ENCODE measurements around the gene CD209.

CD209 gene

GRCh38 chr19:7709932-7710460 is 37.3 kb downstream of the CD209 start:
- DNase-seq (ENCODE audit: low read depth in 1 of 2, low spot score in 1 of 2): no peak

GRCh38 chr19:7706955-7707456 is 40.3 kb downstream of the CD209 start:
- no peak for DNase-seq (ENCODE audit: low read depth in 1 of 2, low spot score in 1 of 2)

- no peak for DNase-seq (ENCODE audit: low read depth in 1 of 2, low spot score in 1 of 2)
These were observed 41.0 kb downstream of the CD209 start for GRCh38 chr19:7706188-7706954.

DNA sequence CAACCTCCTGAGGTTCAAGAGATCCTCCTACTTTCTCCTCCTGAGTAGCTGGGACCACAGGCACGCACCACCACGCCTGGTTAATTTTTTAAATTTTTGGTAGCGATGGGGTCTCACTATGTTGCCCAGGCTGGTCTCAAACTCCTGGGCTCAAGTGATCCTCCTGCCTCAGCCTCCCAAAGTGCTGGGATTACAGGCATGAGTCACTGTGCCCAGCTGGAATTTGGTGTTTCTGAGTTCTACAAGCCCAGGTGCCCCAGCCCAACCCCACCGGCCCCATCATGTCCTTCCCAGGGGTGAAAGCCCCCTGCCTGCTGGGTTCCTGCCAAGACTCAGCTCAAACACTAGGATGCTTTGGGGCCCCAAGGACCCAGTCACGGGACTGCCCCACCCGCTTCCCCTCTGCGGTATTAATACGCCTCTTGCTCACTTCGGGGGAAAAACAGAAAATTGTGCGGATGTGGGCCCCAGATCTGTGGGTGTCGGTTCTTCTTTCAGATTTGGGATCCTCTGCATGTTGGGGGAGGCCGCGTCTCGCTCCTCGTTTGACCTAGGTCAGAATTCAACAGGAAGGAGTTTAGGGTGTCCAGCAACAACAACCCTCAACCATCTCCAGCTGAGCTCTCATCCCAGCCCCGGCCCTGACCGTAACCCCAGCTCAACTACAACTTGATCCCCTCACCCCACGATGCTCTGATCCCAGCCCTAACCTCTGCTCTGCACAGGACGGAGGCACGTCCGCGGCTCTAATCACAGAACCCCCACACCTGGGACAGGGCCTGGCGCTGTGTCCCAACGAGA is 41.7 kb downstream of the CD209 start:
- peak; percentile 44 to 61 for DNase-seq (ENCODE audit: low read depth in 1 of 2, low spot score in 1 of 2)

GRCh38 chr19:7704280-7705060 is 42.9 kb downstream of the CD209 start:
- DNase-seq (ENCODE audit: low read depth in 1 of 2, low spot score in 1 of 2): no peak

- DNase-seq (ENCODE audit: low read depth in 1 of 2, low spot score in 1 of 2): no peak
These were observed 44.0 kb downstream of the CD209 start for GRCh38 chr19:7703332-7703731.

GRCh38 chr19:7701654-7702457 is 45.5 kb downstream of the CD209 start, which contains the start of gene FCER2:
FCER2 (minus strand) TSS chr19:7702131; CDS start chr19:7699760, 2,371 bp downstream.
- DNase-seq (ENCODE audit: low read depth in 1 of 2, low spot score in 1 of 2): no peak

DNA sequence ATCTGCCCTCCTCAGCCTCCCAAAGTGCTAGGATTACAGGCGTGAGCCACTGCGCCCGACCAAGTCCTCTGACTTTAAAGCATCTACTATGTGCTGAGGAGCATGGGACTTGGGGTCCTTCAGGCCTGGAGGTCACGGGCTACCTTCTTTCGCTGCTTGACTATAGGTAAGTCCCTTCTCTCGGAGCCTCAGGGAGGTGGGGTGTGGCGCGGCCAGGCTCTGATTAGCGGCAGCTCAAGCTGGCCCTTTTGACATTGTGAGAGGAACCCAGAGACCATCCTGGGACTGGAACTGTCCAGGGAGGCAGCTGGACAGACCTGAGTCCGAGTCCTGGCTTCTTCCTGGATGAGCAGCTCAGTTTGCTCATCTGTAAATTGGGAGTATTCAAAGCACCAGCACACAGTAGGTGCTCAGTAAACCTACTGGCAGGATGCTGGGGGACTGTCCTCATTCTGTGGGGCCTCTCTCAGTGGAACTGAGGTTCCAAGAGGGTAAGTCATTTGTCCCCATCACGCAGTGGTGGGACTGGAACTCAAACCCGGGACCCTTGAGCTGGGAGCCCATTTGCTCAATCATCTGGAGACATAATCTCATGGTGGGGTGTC is 46.2 kb downstream of the CD209 start:
- DNase-seq (ENCODE audit: low read depth in 1 of 2, low spot score in 1 of 2): no peak

DNA sequence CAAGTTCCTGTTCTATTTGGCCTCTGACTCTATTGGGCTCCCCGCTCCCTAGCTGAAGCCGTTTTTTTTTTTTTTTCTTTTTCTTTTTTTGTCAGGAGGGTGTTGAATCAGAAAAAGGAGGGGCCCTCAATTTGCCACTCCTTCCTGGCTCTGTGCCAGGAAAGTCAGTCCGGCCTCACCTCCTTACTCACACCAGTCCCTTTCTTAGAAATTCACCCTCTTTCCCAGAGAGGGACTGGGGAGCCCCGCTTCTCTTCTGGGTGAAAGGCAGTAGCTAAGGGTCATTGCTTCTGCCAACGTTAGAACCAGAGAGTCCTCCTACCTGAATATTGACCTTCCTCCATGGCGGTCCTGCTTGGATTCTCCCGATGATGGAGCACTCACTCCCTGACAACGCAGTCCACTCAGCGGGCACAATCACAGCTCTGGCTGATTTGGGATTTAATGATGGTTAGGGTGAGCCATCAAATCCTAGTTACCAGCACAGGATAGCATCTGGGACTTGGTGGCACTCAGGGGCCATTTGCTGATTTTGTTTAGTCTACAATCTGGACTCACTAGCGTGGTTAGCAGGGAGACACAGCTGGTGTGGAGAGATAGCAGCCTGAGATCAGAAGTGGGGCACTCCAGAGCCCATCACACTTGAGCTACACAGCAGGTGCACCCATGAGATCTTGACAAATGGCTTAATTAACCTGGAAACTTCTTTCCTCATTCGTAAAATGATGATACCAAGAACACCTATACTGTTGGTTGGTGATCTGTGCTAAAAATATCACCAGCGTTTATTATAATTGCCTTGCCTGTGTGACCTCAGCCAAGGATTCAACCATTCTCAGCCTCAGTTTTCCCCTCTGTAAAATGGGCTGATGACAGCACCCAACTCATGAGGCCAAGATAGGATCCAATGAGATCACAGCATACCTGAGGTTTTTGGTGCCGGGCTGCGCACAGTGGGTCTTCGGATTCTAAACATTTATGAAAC is 47.6 kb downstream of the CD209 start:
- DNase-seq (ENCODE audit: low read depth in 1 of 2, low spot score in 1 of 2): no peak

DNA sequence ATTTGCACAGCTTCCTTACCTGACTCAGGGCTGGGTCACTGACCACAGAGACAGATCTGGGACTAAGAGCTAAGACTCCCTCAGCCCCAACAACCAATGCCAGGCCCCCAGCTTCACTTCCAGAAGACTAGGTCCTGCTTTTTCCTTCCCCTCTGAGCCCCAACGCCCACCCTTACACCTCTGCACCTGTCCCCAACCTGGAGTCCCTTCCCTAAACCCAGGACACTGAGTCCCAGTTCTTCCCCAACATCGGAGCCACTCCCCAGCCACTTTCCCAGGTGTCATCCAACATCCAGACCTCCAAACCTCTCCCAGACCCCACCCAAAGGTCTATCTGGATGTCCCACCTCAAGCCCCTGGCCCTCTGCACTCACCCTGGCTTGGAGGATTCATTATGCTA is 48.3 kb downstream of the CD209 start:
- DNase-seq (ENCODE audit: low read depth in 1 of 2, low spot score in 1 of 2): no peak

DNA sequence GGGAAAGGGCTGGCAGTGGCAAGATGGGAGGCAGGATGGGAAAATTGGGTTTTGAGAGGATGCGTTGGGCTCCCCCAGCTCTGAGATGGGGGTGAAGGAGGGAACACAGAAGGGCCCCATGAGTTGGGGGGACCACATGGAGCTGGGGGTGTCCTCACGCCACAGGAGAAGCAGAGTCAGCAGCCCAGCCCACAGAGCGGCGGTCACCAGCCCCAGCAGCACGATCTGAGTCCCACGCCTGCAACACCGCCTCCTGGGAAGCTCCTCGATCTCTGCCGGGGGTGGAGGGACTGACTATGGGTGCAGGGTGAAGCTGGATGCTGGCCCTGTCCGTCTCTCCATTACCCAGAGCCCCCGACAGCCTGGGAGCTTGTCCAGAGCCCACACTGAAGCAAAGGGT is 48.8 kb downstream of the CD209 start:
- DNase-seq (ENCODE audit: low read depth in 1 of 2, low spot score in 1 of 2): no peak

DNA sequence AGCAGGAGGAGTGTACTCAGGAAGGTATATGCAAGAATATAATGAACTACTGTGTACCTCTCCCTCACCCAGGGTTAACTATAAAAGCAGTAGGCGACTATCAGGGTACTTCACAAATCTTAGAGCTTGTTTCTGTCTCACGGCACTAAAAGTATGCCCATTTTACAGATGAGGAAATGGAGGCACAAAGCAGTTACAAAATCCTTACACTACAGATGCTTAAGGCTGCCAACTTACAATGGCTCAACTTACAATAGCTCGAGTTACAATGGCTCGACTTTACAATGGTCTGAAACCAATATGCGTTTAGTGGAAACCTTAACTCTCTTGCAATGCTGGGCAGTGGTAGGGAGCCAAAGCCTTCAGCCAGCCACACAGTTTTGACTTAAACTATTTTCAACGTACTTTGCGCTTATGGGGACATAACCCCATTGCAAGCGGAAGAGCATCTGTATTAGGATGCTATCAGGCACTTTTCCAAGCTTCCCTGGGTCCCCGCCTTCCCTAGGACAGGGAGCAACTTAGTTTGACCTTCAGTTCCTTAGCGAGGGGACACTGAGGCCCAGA is 49.5 kb downstream of the CD209 start:
- DNase-seq (ENCODE audit: low read depth in 1 of 2, low spot score in 1 of 2): no peak

DNA sequence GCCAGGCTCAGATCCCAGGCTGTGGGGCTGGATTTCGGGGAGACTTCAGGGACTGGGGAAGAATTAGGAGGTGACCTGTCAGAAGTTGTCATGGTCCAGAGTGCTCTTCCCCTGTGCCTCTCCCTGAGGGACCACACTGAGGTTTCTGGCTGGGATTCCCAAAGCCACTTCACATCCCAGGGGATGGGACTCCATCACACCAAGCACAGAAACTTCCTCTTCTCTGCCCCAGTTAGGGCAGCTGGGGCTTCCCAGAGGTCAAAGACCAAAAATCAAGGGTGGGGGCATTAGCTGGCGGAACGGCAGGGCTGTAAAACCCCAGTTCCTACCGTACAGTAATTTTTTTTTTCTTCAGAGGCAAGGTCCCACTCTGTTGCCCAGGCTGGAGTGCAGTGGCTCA is 52.8 kb downstream of the CD209 start:
- DNase-seq (ENCODE audit: low read depth in 1 of 2, low spot score in 1 of 2): no peak

DNA sequence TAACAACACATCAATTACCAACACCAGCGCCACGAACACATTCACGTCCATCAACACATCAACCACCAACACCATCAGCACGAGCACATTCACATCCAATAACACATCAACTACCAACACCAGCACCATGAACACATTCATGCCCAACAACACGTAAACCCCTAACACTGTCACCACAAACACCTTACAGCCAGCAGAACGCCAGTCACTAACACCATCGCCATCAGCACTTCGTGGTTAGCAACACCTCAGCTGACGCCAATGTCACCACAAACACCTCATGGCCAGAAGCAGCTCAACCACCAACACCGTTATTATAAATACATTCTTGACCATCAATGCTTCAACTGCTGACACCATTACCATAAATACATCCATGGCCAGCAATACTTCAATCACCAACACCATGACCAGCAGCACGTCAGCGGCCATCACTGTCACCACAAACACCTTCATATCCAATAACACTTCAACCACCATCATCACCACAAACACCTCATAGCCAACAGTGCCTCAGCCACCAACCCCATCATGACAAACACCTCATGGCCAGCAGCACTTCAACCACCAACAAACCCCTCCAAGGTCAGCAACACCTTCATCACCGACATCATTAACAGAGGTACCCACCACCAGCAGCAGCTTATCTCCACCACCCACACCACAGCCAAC is 54.8 kb downstream of the CD209 start:
- DNase-seq (ENCODE audit: low read depth in 1 of 2, low spot score in 1 of 2): no peak

DNA sequence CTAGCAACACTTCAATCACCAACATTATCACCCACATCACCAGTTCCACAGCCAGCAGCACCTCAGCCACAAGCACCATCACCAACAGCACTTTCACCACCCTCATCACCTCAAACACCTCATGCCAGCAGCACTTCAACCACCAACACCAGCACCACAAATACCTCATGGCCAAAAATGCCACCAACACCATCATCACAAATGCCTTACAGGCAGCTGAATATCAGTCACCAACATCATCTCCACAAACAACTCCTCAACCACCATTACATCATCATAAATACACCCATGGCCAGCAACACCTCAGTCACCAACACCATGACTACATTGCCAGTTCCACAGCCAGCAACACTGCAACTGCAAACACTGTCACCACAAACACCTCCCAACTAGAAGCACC is 55.8 kb downstream of the CD209 start:
- DNase-seq (ENCODE audit: low read depth in 1 of 2, low spot score in 1 of 2): no peak

DNA sequence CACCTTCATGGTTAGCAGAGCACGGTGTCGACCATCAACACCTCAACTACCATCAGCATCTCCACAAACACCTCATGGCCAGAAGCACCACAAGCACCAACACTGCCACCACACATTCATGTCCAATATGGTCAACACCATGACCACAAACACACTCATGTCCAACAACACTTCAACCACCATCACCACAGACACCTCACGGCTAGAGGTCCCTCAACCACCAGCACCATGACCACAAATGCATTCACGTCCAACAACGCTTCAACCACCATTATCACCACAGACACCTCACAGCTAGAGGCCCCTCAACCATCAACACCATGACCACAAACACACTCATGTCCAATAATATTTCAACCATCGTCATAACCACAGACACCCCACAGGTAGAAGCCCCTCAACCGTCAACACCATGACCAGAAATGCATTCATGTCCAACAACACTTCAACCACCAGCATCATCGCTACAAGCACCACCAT is 56.5 kb downstream of the CD209 start:
- DNase-seq (ENCODE audit: low read depth in 1 of 2, low spot score in 1 of 2): no peak
